Gastrocnemius medialis (tissue), 4 donors: ENCODE measurements around the gene PFKP. TPM values are rescaled to one million over a fixed set of nuclear protein-coding genes. Genes with fewer than 3 reads are reported as not detected.
A peak's percentile ranks its signal among the peaks of the same experiment; 100 is the strongest.

ENCODE experiments used
- ATAC-seq, 2 donors: fragments of 150-250 bp; one replicate each; pipeline ENCODE4 v1.9.1; 2016
- DNase-seq, 2 donors: peaks; one replicate each; pipeline ENCODE4 v3.0.0-alpha.2; 2019
- H3K27ac ChIP-seq, 4 donors: fragments of 200-600 bp; sonication (generic); 1 replicate in 1 of 4; 2 replicates in 3 of 4; pipeline ENCODE4 v1.5.1; 2016 to 2018; ENCODE audit warnings: mild to moderate bottlenecking in 2 of 4, moderate library complexity in 1 of 4
- H3K27me3 ChIP-seq, 3 donors: fragments of 200-600 bp; sonication (generic) in 2 of 3; 1 replicate in 1 of 3; 2 replicates in 2 of 3; pipeline versions ENCODE4 v1.5.1 to v1.6.0; 2016 to 2019; ENCODE audit warnings: mild to moderate bottlenecking in 1 of 3, moderate library complexity in 1 of 3
- H3K36me3 ChIP-seq, 2 donors: fragments of 200-600 bp; sonication (generic) in 1 of 2; one replicate each; pipeline ENCODE4 v1.5.1; 2017 to 2018
- H3K4me1 ChIP-seq, 2 donors: fragments of 200-600 bp; sonication (generic) in 1 of 2; one replicate each; pipeline ENCODE4 v1.5.1; 2016 to 2017; ENCODE audit warnings: mild to moderate bottlenecking in 2 of 2
- H3K4me3 ChIP-seq, 4 donors: fragments of 200-600 bp; sonication (generic) in 3 of 4; 1 replicate in 1 of 4; 2 replicates in 3 of 4; pipeline ENCODE4 v1.5.1; 2016 to 2019; ENCODE audit warnings: mild to moderate bottlenecking in 2 of 4
- H3K9me3 ChIP-seq, 3 donors: fragments of 200-600 bp; sonication (generic) in 2 of 3; 1 replicate in 1 of 3; 2 replicates in 2 of 3; pipeline ENCODE4 v1.5.1; 2016 to 2019
- CTCF ChIP-seq, 5 experiments: fragments of 450-650 bp in 3 of 5; fragments of 200-600 bp in 2 of 5; sonication (generic) in 2 of 5; IDR thresholded peaks in 4 of 5; conservative IDR thresholded peaks in 1 of 5; 1 replicate in 4 of 5; 2 replicates in 1 of 5; pipeline ENCODE4 v1.5.1; 2016 to 2019; ENCODE audit warnings: antibody characterized with exemption in 5 of 5, mild to moderate bottlenecking in 3 of 5, moderate library complexity in 3 of 5
- POLR2A ChIP-seq, 2 donors: fragments of 450-650 bp; IDR thresholded peaks; one replicate each; pipeline ENCODE4 v1.6.1; 2017; ENCODE audit warnings: antibody characterized with exemption in 2 of 2, mild to moderate bottlenecking in 2 of 2, moderate library complexity in 2 of 2
- in situ Hi-C, 4 donors: fragments of 200-750 bp; cut with MboI; loops; one replicate each; pipeline versions ENCODE4 v1.15.0 to v1.8.0; 2017; ENCODE audit warnings: low sequenced_read_pairs in 4 of 4
- intact Hi-C: fragments of 100-400 bp; cut with DNase I; formaldehyde crosslinking; loops from one replicate; pipeline ENCODE4 v1.15.1; 2023; ENCODE audit warnings: low total_unique reads
- total RNA-seq, 4 donors: library from RNA; depleted of rRNA; stranded (reverse); fragments of >200 nt; gene quantifications; one replicate each; pipeline versions ENCODE4 v1.1.0 to v1.2.3, GENCODE V29; 2016

The PFKP gene
- total RNA-seq, 4 donors from 2014 or later, result 21.3 to 171 (median 38.9) TPM

DNA sequence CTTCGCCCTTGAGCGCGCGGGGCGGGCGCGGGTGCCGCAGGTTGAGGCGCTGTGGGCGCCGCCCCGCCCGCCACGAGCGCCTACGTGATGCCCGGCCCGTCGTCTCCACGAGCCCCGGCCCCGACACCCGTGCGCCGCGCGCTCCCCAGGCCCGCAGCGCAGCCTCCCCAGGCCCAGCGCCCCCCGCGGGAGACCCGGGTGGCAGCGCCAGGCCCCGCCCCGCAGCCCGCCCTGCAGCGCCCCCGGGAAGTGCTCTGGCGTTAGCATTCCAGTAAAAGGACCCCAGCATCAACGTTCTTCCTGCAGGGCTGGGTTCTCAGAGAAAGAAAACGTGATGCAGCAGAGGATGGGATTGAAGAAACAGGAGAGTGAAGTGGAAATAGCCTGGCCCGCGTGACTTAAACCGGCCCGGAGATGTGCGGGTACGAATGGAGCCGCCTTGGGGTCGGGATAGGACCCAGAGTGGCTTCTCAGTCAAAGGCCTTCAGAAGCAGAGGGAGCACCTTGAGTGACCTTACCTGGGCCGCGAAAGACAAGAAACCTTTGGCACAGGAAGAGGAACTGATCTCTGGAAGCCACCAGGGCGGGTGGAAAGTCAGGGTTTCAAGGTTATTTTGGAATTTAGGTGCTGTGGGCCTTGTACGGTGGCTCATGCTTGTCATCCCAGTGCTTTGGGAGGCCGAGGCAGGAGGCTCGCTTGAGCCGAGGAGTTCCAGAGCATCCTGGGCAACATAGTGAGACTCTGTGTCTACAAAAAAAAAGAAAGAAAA lies 1.8 kb downstream of the PFKP start:
- ATAC-seq (no peak), DNase-seq (no peak)
- no peaks in the 10 kb centered on the region for H3K36me3 ChIP-seq
- peak overlapping the region in 1 of 4 donors; percentile 51 for H3K27ac ChIP-seq
- peaks cover 17 to 33% (median 21%) of the 10 kb centered on the region in 3 donors for H3K27me3 ChIP-seq
- in situ Hi-C loops (no loop called here), intact Hi-C loops (loop anchor here (1.0 to 5.0 kb wide), 3 partner anchors 33 to 103 kb away; partner anchors contain the start of gene PITRM1)
- TF ChIP-seq POLR2A (IDR thresholded peaks at IDR 0.05), result no peak
- TF ChIP-seq CTCF (IDR thresholded peaks at IDR 0.05 in 4 of 5, conservative IDR thresholded peaks at IDR 0.05 in 1 of 5), result no peak
- peak overlapping the region; percentile 66 to 84 (median 74) for H3K4me3 ChIP-seq
- H3K4me1 ChIP-seq, result peaks cover 0 to 23% of the 10 kb centered on the region in 2 donors
- H3K9me3 ChIP-seq, result no peaks in the 10 kb centered on the region

GRCh38 chr10:3069876-3070275 lies 2.5 kb downstream of the PFKP start:
- no peak for TF ChIP-seq CTCF (IDR thresholded peaks at IDR 0.05 in 4 of 5, conservative IDR thresholded peaks at IDR 0.05 in 1 of 5)
- no peak for TF ChIP-seq POLR2A (IDR thresholded peaks at IDR 0.05)
- H3K27ac ChIP-seq, result no peak overlapping the region
- intact Hi-C loops (loop anchor here (5.0 kb wide), 2 partner anchors 32 to 67 kb away; no protein-coding TSS in a partner anchor), in situ Hi-C loops (no loop called here)
- H3K4me1 ChIP-seq, result peaks cover 0 to 23% of the 10 kb centered on the region in 2 donors
- H3K36me3 ChIP-seq, result no peaks in the 10 kb centered on the region
- H3K9me3 ChIP-seq, result no peaks in the 10 kb centered on the region
- peaks cover 17 to 33% (median 21%) of the 10 kb centered on the region in 3 donors for H3K27me3 ChIP-seq
- H3K4me3 ChIP-seq, result no peak overlapping the region
- no peak for ATAC-seq
- no peak for DNase-seq

GRCh38 chr10:3071405-3072198 lies 4.3 kb downstream of the PFKP start:
- in situ Hi-C loops (no loop called here), intact Hi-C loops (no loop called here)
- no peak for TF ChIP-seq POLR2A (IDR thresholded peaks at IDR 0.05)
- TF ChIP-seq CTCF (IDR thresholded peaks at IDR 0.05 in 4 of 5, conservative IDR thresholded peaks at IDR 0.05 in 1 of 5), result no peak
- Histone ChIP-seq H3K27ac (no peak overlapping the region), H3K4me1 (peaks cover 0 to 19% of the 10 kb centered on the region in 2 donors), H3K9me3 (no peaks in the 10 kb centered on the region), H3K4me3 (no peak overlapping the region), H3K27me3 (peaks cover 17 to 29% (median 21%) of the 10 kb centered on the region in 3 donors), H3K36me3 (no peaks in the 10 kb centered on the region)
- DNase-seq, result no peak
- no peak for ATAC-seq

- Histone ChIP-seq H3K4me3 (no peak overlapping the region), H3K27ac (no peak overlapping the region), H3K9me3 (no peaks in the 10 kb centered on the region), H3K27me3 (peaks cover 14 to 18% (median 17%) of the 10 kb centered on the region in 3 donors), H3K4me1 (peaks cover 0 to 10% of the 10 kb centered on the region in 2 donors), H3K36me3 (no peaks in the 10 kb centered on the region)
- in situ Hi-C loops (no loop called here), intact Hi-C loops (no loop called here)
- TF ChIP-seq CTCF (IDR thresholded peaks at IDR 0.05 in 4 of 5, conservative IDR thresholded peaks at IDR 0.05 in 1 of 5) (no peak), POLR2A (IDR thresholded peaks at IDR 0.05) (no peak)
- ATAC-seq (no peak), DNase-seq (no peak)
Measured at GRCh38 chr10:3072641-3073360, 5.5 kb downstream of the PFKP start.
